COLO668 (cell line): Measurements from ENCODE around the gene DPP7.
"Not testable (repeated sequence)": the region's sequence is repeated elsewhere in the genome, so short reads cannot be mapped to it uniquely, and the experiment has no call there.

Source experiments
- DNase-seq: peaks from one replicate; lab custom pipeline; 2025; ENCODE audit not compliant: unreplicated experiment; lab: John Stamatoyannopoulos, UW

Gene DPP7

GRCh38 chr9:137148242-137148641, 33.7 kb upstream of the DPP7 start:
- no peak for DNase-seq

GRCh38 chr9:137147793-137148160, 33.2 kb upstream of the DPP7 start:
- DNase-seq = no peak

GRCh38 chr9:137147091-137147792, 32.7 kb upstream of the DPP7 start:
- DNase-seq = peak; percentile 32

GRCh38 chr9:137146527-137146918, 32.0 kb upstream of the DPP7 start:
- DNase-seq = no peak

- no peak for DNase-seq
These were observed 31.4 kb upstream of the DPP7 start for GRCh38 chr9:137145731-137146526.

GRCh38 chr9:137143459-137143858, 28.9 kb upstream of the DPP7 start:
- no peak for DNase-seq

GRCh38 chr9:137141976-137142936, 27.7 kb upstream of the DPP7 start:
- no peak for DNase-seq

- no peak for DNase-seq
These were observed 26.7 kb upstream of the DPP7 start for GRCh38 chr9:137141050-137141810.

- DNase-seq = no peak
These were observed 25.8 kb upstream of the DPP7 start for GRCh38 chr9:137140151-137141012.

- DNase-seq = no peak
These were observed 25.1 kb upstream of the DPP7 start for GRCh38 chr9:137139468-137140150.

- DNase-seq = no peak
These were observed 24.4 kb upstream of the DPP7 start, which contains the start of gene GRIN1 for GRCh38 chr9:137138722-137139467. GRIN1 (plus strand) TSS chr9:137139154; CDS start chr9:137139487, 333 bp downstream.

- no peak for DNase-seq
These were observed 23.7 kb upstream of the DPP7 start for GRCh38 chr9:137138058-137138721.

- DNase-seq = peak; percentile 24
These were observed 22.5 kb upstream of the DPP7 start for GRCh38 chr9:137136881-137137607.

- DNase-seq = peak; percentile 40
These were observed 21.8 kb upstream of the DPP7 start for GRCh38 chr9:137136261-137136880.

GRCh38 chr9:137135154-137135553, 20.6 kb upstream of the DPP7 start:
- not testable (repeated sequence) for DNase-seq

- DNase-seq = no peak
These were observed 19.7 kb upstream of the DPP7 start for GRCh38 chr9:137134191-137134590.
